GM19193 (cell line): ENCODE measurements around the gene RAB8B.

Source experiments
- POLR2A ChIP-seq: IDR thresholded peaks from 4 replicates; pipeline ENCODE4 v1.6.1; 2011; ENCODE audit not compliant: insufficient read depth, insufficient read length; ENCODE audit errors: extremely low read depth

The RAB8B gene

DNA sequence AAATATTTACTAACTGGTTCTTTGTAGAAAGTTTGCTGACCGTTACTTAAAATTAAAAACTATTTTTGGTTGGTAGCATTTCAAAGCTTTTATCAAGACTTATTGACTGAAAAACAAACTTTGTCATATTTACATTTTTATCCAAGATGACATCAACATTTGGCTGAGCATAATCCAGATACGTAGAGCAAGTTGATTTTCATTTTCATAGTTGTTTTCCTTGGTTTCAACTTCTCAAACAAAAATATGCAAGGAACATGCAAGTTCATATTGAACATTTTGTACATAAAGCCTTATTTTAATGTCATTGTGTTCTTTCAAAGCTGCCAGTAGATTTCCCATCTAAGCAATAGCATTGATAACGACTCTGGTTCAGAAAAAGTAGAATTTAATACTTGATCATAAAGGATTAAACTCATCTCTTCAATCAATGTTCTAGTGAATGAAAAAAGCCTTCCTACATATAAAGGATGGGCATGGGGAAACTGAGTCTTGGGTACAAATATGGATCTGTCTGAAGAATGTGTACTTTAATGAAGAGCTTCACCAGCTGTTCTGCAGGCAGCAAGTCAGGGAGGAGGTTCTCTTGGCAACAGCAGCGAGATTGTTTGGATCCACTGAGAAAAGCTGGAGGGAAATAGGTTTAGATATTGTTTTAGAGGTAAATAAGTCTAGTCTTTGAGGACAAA lies 5.6 kb downstream of the RAB8B start:
- no peak for TF ChIP-seq POLR2A

DNA sequence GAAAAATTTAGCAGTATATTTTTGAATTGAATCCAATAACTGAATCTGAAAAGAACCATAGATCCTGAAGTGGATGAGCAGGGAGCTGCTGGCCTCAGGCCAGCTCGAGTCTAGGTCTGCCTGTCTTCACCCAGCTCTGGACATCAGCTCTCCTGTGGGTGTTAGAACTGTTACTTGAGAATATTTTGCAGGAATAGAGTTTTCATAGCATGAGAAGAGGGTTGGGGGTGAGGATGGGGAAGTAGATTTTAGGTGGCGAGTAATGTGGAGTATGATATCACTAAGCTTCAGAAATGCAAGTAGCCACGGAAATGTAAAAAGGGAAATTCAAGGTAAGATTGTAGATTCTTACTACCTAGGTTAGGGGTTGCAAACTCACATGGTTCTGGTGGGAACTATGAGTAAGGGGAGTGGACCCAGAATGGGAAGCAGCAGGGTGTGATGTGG lies 6.2 kb downstream of the RAB8B start:
- no peak for TF ChIP-seq POLR2A

DNA sequence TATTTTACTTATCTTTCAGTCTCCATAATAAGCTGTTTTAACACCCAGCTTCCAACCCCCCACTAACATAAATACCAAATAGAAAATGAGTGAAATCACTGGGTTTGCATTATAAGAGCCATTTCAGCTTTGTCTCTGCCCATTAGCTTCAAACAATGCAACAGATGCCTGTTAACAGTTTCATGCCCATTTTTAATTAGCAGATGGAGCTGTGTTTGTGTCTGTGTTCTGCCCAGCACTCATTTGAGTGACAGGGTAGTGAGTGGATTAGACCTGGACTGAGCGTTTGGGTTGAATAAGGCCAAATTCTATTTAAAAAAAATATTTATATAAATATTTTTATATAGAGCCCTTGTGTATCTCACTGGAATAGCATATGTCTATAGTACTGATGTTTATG lies 7.4 kb downstream of the RAB8B start:
- TF ChIP-seq POLR2A: no peak

DNA sequence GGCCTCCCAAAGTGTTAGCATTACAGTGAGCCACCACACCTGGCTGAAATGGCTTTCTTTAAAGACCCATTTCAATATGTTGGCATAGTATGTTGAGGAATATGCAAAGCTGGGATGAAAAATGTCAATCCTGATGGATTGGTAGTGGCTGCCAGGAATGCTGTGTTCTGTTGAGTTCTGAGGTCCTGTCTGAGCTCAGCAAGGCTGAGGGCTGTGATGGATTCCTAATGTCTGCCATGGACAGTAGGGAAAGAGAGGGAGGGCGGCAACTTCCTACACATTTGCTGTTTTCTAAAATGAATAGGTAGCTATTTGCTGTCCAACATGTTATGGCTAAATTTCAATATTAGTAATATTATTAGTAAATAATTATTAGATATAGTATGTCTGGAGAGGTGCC lies 8.2 kb downstream of the RAB8B start:
- no peak for TF ChIP-seq POLR2A

DNA sequence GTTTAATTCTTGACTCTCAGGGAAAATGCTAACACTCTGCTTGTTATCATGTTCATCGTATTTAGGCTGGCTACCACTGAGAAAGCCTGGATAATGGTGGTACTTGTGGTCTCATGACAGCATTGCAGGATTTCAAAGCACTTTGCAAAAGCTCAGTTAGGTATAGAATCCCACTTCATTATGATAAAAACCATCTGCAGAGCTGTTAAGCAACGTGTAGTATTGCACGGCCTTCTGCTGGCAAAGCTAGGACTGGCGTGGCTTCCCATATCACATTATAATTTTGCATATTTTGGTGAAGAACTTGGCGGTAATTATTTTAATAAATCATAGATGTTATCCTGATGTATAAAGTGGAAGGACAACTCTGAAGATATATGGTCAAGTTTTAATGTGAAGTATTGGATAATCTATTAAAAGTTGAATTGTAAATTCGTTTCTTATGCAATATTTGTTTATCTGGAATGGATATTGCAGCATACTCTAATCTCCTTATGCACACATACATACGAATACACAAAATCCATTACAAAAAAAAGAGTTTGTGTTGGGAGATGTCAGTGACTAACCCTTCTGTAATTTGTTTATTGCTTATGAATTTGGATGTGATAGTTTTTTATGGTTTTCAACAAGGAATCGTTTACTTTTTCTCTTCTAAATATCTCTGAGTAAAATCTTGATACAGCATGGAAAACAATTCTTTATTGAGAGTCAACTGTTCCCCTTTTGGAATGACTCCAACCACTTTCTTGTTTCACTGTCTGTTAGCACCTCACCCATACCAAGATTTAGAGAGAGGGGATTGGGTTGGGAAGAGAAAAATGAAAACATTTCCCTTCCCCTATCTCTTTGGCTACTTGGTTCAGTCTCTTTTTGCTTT lies 9.2 kb downstream of the RAB8B start:
- no peak for TF ChIP-seq POLR2A

DNA sequence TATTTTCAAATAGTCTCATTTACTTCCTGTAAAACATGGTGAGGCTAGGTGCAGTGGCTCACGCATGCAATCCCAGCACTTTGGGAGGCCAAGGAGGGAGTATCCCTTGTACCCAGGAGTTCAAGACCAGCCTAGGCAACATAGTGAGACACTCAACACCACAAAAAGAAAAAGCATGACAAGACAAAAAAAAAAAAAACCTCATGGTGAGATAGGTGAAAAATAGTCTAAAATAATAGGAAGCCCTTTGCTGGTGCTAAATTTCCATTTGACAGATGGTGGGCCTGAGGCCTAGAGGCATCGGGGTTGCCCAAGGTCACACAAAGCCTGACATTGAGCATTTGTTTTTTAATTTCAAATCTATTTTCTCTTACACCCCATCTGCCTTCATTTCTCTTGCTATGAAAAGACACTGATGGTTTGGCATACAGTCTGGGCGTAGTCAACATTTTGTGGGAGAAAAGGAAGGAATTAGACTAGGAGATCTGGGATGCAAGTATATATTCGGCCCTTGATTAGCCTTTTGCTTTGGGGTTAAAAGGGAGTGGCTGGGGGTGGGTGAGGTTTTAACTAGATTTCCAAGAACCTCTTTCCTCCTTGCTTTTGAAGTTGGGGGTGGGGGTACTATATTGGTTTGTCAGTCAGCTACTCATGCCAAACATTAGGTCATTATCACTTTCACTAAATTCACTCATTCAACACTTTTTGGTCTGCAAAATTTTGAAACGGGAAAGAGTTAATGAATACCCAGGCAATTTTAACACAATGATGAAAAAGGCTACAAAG lies 11.3 kb downstream of the RAB8B start:
- no peak for TF ChIP-seq POLR2A

DNA sequence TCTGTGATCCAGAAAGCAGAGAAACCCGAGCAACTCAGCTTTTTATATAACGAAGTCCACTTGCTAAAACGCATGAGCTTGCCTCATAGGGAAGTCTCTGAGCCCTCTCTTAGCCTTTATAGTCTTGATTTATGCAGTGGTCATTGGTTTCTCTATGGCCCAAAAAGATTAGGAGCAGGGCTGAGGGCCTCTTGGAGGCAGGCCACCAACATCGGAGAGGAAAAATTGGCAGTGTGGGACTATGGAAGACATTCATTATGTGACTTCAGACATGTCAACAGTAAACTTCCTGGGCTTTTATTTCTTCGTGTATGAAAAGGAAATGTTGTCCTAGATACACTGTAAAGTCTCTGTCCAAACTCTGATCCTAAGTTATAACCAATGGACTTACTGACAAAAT lies 13.5 kb downstream of the RAB8B start:
- no peak for TF ChIP-seq POLR2A

DNA sequence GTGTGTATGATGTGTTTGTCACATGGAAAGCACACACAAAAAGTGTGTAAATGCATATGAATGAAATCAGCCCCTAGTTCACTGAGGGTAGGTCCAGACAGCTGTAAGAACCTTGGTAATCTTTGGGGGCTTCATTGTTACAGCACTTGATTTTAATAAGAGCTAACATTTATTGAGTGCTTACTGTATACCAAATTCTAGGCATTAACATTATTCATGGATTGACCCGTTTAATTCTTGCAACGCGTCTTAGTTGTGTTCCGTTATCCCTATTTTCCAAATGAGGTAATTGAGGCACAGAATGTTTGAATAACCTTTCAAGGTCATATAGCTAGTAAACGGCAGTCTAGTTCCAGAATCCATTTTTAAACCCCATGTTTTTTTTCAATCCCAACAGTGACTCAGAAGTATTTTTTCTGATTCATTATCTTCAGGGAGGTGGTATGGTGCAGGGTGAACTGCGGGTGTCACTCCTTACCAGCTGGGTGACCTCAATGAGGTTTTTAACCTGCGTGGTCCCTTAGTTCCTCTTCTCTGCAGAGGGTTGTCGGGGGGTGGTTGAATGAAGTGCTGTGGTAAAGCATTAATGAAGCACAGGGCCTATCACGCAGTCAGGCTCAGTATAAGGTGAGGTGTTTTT lies 14.2 kb downstream of the RAB8B start:
- TF ChIP-seq POLR2A: no peak

- no peak for TF ChIP-seq POLR2A
These were observed 16.7 kb downstream of the RAB8B start for GRCh38 chr15:63206079-63206478.

- TF ChIP-seq POLR2A: no peak
These were observed 21.0 kb downstream of the RAB8B start for GRCh38 chr15:63210151-63211091.

DNA sequence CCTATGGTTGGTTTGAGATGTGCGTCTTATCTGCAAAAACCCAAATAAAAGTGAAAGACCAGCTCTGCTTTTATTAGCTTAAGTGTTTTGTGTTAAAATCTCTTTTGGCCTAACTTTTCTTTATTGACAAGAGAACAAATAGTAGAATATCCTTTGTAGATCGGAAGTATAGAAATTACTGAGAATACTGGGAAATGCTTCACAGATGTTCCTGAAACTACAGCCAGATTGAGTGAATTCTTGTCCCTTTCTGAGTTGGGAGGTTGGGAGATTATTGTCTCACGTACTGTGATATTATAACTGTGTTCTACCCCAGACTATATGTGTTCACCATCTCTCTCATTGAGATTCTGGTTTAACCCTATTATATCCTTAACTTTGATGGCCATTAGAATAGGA lies 21.7 kb downstream of the RAB8B start:
- TF ChIP-seq POLR2A: no peak

DNA sequence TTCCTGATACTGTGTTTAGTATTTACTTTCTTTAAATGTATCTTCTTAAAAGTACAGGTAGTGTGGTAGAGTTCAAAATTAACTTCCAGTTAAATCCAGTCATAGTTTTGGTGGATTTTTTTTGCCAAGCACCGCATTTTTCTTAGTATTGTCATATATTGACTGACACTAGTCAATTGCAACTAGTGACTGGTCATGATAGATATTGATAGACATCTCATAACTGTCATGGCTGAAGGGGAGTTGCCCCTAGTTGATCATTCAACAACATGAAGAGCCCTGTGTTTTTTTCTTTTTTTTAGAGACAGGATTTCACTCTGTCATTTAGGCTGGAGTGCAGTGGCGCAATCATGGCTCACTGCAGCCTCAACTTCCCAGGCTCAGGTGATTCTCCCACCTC lies 22.1 kb downstream of the RAB8B start:
- no peak for TF ChIP-seq POLR2A

DNA sequence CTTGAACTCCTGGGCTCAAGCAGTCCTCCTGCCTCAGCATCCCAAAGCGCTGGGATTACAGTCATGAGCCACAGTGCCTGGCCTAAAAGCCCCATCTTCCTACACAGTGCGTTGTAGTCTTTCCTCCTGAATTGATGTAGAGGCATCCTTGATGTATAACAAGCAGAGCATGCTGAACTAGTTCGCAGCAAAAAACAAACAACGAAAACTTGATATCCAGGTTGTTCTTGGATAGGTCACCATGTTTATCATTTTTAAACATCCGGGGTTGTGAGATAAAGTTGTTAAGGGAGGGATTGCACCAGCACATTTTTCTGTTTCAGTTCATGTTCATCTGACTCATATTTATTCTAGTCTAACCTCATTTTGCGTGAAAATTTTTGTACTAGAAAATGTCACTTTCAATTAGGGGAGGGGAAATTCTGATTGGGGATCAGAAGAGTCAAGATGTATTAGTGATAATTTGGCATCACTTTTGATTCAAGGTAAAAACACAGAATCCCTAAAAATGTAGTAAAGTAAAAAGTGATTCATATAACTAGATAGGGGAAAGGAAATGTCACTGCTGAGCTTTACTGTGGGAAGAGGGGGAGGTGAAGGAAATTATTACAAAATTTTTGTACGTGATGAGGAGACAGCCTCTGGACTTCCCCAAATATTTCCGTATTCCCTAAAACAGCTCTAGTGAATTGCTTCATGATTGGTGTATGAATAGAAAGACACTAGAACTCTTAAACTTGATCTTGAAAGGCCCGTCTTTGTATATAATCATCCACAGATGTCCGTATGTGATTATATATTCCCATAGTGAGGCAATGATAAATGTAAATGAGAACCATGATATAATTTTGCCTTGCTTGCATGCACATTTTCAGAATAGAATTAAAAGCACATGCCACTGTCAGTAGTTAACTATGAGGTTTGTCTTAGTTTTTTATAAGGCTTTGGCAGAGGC lies 22.9 kb downstream of the RAB8B start:
- no peak for TF ChIP-seq POLR2A
